GM18951 (cell line): ENCODE measurements around the gene GRIA1.
"Not testable (repeated sequence)": the region's sequence is repeated elsewhere in the genome, so short reads cannot be mapped to it uniquely, and the experiment has no call there.

Source experiments
- POLR2A ChIP-seq: IDR thresholded peaks from 4 replicates; pipeline ENCODE4 v1.6.1; 2011; ENCODE audit warnings: mild to moderate bottlenecking; ENCODE audit not compliant: insufficient read length, insufficient read depth; ENCODE audit errors: extremely low read depth
- in situ Hi-C: fragments of 300-500 bp; cut with MboI; formaldehyde crosslinking; loops from one replicate; pipeline ENCODE4 v1.12.0; 2022; ENCODE audit warnings: low sequenced_read_pairs, mixed read lengths, inconsistent platforms; ENCODE audit not compliant: unreplicated experiment

The GRIA1 gene

GRCh38 chr5:153678617-153679329, 188.3 kb downstream of the GRIA1 start:
- no peak for TF ChIP-seq POLR2A
- in situ Hi-C loops = no loop called here

- no peak for TF ChIP-seq POLR2A
- in situ Hi-C loops = no loop called here
Measured at GRCh38 chr5:153690236-153690635, 199.8 kb downstream of the GRIA1 start.

GRCh38 chr5:153696256-153696655, 205.8 kb downstream of the GRIA1 start:
- TF ChIP-seq POLR2A = no peak
- in situ Hi-C loops = no loop called here

DNA sequence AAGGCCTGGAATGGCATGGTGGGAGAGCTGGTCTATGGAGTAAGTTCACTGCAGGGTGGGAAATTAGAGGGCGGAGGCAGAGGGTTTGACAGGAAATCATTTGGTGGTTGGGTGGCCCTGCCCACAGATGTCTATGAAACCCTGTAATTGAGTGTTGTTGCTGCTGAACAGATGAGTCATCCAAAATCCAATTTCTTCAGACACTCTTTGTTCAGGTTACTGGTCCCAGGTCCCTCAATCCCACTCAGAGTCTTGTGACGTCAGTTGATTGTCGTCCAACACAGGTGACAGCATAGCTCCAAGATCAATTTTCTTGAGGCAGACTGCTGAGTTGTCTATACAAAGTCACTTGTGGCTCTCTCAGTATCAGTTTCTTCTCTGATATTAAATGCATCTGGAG, 208.6 kb downstream of the GRIA1 start:
- in situ Hi-C loops = no loop called here
- TF ChIP-seq POLR2A = no peak

- in situ Hi-C loops = no loop called here
- TF ChIP-seq POLR2A = no peak
Measured at GRCh38 chr5:153700940-153701339, 210.5 kb downstream of the GRIA1 start.

- no peak for TF ChIP-seq POLR2A
- in situ Hi-C loops = no loop called here
Measured at GRCh38 chr5:153702265-153702664, 211.8 kb downstream of the GRIA1 start.

DNA sequence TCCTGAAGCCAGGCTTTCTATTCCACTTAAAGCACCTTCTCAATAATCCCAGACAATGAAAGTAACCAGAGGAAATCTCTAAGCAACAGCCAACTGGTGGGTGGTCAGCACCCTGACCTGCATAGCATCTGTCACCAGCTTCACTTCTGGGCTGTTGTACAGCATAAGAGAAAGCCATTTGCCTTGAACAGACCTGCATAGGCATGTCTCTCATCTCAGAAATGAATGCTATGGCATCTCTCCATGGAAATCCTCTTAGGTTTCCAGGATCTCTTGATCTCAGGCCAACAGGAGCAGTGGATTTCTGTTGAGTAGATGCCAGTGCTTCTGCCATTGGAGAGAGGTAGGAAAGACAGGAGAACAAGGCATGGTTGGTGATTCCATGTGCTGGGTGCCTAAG, 213.6 kb downstream of the GRIA1 start:
- TF ChIP-seq POLR2A = no peak
- in situ Hi-C loops = no loop called here

- in situ Hi-C loops = no loop called here
- no peak for TF ChIP-seq POLR2A
Measured at GRCh38 chr5:153707626-153708025, 217.2 kb downstream of the GRIA1 start.

- in situ Hi-C loops = no loop called here
Measured at GRCh38 chr5:153711755-153712154, 221.3 kb downstream of the GRIA1 start.

DNA sequence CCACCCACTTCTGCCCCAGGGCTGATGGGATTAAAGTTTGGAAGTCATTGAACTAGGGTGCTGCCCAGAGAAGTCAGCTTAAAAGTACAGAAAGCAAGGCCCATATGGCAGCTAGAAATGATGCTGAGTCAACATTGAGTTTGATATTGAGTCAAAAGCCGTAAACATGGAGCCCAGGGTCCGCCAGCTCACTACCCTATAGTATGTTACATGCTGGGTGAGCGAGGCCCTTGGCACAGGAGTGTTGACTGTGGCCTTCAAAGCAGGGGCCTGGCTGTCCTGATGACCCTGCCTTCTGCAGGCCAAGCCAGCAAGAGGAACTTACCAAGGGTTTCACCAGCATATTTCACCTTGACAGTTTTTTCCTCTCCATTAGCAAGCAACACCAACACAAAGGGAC, 222.5 kb downstream of the GRIA1 start:
- in situ Hi-C loops = no loop called here
- TF ChIP-seq POLR2A = no peak

More at GRCh38 chr5:153711755-153712154, 221.3 kb downstream of the GRIA1 start:
- TF ChIP-seq POLR2A = no peak

DNA sequence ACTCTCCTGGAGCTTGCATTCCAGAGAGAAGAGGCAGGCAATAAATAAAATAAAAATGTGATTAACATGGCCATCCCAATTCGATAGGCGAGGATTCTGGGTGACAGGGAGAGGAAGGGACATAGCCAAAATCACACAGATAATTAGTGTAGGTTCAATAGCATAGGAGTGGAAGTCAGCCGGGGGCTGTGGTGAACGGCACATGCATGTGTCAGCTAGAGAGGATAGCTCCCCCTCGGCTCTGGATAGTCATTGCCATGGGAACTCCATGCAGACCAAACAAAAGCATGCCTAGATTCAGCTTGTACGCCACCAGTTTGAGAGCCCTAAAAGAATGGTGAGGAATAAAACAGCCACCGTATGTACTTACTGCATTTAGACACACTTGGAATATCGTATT, 223.5 kb downstream of the GRIA1 start:
- no peak for TF ChIP-seq POLR2A
- in situ Hi-C loops = no loop called here

DNA sequence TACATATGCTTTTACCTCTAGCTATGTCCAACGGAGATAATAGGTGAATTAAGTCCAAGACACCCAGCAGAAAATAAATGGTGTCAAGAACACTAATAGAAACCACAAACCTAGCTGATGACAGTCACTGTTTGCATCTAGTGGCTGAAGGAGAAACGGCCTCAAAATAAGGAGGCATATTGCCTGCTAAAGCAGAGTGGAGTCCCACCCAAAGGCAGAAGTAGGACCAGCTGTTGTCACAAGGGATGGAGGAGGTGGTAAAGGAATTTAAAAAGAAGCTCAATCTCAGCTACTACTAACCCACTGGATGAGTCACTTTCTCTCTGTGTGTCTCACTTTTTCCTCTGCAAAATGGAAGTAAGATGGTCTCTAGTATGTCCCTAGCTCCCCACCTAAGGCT, 224.3 kb downstream of the GRIA1 start:
- in situ Hi-C loops = no loop called here
- TF ChIP-seq POLR2A = no peak

GRCh38 chr5:153717287-153717686, 226.8 kb downstream of the GRIA1 start:
- in situ Hi-C loops = no loop called here
- no peak for TF ChIP-seq POLR2A

DNA sequence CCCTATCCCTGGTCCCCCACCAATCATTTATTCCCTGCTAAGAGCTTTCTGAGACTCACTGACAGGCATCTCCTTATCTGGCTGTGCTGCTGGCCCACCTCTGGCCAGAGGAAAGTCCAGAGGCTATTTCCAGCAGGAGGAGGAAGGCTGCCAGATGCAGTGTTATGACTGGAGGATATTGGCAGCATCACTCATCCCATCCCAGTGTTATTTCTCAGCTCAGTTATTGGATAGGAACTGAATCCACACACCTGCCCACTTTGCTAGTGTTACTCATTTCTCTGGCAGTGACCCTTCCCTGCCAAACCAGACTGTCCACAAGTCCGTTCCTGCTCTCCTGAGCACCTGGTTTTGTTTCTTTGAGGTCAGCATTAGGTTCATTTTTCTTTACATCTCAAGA, 228.2 kb downstream of the GRIA1 start:
- in situ Hi-C loops = no loop called here
- no peak for TF ChIP-seq POLR2A

- no peak for TF ChIP-seq POLR2A
- in situ Hi-C loops = no loop called here
Measured at GRCh38 chr5:153719324-153719723, 228.9 kb downstream of the GRIA1 start.

DNA sequence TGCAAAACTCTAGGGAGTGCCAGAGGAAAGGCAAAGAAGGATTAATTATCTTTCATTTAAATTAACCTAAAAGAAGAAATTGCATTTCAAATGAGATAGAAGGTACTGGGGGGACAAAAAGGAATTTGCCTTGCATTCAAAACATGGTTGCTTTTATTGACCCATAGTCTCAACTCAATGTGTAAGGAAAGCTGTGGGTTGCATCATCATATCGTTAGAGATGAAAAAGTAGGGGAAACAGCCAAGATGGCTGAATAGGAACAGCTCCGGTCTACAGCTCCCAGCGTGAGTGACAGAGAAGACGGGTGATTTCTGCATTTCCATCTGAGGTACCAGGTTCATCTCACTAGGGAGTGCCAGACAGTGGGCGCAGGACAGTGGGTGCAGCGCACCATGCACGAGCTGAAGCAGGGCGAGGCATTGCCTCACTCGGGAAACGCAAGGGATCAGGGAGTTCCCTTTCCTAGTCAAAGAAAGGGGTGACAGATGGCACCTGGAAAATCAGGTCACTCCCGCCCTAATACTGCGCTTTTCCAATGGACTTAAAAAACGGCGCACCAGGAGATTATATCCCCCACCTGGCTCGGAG, 232.6 kb downstream of the GRIA1 start:
- in situ Hi-C loops = not testable (repeated sequence)
